HG03432 (cell line): ENCODE results near the gene GNL3.

Experiments used
- ATAC-seq: cut with Tn5 transposase; IDR thresholded peaks from one replicate; pipeline ENCODE4 v1.9.1; 2021; ENCODE audit warnings: mild to moderate bottlenecking, moderate library complexity; ENCODE audit not compliant: unreplicated experiment

The GNL3 gene

DNA sequence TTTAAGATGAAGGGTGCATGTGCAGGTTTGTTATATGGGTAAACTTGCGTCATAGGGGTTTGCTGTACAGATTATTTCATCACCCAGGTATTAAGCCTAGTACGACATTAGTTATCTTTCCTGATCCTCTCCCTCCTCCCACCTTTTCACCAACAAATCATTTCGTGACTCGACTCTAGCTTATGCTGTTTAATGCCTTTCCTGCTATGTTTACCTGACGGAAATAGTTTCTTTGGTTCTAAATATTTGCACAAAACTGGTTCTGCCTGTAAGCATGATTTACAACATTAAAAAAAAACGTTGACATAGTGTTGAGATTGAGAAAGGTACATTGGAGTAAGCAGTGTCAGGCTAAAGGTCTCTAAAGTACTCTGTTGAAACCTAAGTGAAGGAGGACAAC is 2.4 kb downstream of the GNL3 start:
- ATAC-seq, result no peak

GRCh38 chr3:52689151-52689550 is 3.3 kb downstream of the GNL3 start:
- ATAC-seq, result no peak

DNA sequence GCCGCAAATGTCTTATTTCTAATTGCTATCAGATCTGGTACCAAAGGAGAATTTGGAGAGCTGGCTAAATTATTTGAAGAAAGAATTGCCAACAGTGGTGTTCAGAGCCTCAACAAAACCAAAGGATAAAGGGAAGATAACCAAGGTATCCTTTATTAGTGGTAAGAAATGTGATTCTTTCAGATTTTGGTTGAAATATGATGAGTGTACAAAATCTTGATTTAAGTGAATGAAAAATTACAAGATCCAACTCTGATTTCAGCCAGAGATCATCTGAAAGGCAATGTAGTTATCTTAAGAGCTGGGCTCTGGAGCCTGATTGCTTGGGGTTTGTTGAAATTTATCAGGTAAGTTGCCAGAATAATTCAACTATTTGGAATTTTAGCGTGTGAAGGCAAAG is 4.7 kb downstream of the GNL3 start:
- no peak for ATAC-seq

- ATAC-seq, result no peak
Observed at GRCh38 chr3:52693071-52693470, 7.2 kb downstream of the GNL3 start.

DNA sequence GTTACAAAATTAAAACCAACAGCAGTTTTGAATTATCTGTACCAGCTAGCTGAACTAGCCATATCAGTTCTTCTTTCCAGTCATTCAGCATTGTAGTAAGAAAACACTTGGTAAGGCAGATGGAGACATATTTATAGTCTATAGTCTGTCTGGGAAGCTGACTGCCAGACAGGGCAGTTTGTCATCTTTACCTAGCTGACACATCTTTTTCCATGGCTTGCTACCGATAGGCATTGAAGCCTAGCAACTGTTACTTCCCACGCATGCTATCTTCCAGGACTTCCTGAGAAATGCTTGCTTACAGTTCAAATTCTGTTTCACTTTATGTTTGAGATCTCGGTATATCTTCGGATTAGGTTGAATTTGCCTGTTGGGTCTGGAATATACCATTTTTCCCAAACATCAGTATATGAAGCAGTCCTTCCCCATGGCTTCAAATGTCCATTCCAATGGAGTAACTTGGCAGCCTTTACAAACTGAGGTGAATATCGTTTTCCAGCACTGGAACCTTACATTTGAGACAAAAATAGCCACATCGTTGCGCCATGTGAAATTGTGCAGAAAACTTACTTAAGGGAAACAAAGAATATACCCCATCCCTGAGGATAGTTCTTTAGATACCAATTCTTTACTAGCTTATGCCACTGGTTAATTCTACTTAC is 8.8 kb downstream of the GNL3 start:
- ATAC-seq, result no peak

GRCh38 chr3:52695798-52696671 is 10.2 kb downstream of the GNL3 start:
- no peak for ATAC-seq

DNA sequence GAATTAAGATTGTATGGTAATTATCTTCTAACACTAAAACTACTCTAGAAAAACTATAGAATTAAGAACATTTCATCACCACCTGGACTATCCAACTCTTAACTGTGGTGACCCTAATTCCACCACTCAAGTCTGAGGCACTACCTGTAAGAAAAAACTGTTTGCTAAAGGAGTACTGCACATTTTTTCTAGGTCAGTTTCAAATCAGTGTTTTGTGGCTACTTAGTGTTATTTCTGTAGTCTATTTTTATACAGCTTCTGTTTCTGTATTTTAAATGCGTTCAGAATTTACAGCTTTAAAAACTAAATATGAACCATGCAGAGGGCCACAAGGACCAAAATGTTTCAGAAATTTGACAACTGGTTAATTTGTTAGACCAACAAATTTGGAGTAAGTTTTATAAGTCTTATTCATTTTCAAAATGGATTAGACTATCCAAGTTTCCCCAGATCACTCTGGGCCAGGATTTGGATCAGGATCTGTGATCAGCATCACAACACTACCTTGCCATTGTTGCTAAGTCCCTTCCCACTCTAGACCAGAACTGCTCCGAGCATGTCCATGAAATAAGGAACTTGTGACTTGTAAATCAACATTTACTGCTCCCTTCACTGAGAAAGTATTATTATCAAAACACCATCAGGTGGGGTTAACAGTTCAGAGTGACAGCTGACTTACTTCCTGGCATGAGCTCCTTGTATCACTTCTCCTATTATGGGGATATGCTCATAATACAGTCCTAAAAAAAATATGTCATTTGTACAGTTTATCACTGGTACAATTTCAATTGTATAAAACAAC is 11.2 kb downstream of the GNL3 start:
- no peak for ATAC-seq

DNA sequence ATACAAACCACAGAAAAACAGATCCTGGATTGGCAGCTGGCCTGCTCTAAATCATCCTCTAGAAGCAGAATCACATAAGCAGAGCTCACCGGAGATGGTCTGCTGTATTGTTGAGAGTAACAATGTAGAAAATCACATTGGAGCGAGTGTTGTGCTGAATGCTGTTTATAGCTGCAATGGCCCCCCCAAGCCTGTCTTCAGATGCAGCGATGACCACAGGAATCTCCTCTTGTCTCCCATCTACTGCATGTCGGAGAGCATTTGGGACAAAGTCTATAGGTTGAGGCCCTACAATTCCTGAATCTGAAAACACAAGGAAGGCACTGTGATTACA is 11.8 kb downstream of the GNL3 start:
- no peak for ATAC-seq

DNA sequence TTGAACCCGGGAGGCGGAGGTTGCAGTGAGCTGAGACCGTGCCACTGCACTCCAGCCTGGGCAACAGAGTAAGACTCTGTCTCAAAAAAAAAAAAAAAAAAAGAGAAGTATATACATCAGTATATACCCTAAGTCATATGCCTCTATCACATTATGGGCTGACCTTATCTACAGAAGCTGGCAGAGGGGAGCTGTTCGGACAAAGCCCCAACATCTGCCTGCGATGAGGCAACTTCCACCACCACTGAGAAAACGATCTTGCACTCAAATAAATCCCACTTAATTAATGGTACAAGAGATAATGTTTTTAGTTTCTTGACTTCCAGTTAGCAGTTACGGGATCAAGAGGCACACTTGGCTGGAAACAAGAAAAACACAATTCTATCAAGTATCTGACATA is 17.5 kb downstream of the GNL3 start:
- ATAC-seq, result no peak

GRCh38 chr3:52704611-52705437 is 19.0 kb downstream of the GNL3 start:
- peak; percentile 1 for ATAC-seq

GRCh38 chr3:52705438-52705687 is 19.5 kb downstream of the GNL3 start:
- ATAC-seq, result no peak

DNA sequence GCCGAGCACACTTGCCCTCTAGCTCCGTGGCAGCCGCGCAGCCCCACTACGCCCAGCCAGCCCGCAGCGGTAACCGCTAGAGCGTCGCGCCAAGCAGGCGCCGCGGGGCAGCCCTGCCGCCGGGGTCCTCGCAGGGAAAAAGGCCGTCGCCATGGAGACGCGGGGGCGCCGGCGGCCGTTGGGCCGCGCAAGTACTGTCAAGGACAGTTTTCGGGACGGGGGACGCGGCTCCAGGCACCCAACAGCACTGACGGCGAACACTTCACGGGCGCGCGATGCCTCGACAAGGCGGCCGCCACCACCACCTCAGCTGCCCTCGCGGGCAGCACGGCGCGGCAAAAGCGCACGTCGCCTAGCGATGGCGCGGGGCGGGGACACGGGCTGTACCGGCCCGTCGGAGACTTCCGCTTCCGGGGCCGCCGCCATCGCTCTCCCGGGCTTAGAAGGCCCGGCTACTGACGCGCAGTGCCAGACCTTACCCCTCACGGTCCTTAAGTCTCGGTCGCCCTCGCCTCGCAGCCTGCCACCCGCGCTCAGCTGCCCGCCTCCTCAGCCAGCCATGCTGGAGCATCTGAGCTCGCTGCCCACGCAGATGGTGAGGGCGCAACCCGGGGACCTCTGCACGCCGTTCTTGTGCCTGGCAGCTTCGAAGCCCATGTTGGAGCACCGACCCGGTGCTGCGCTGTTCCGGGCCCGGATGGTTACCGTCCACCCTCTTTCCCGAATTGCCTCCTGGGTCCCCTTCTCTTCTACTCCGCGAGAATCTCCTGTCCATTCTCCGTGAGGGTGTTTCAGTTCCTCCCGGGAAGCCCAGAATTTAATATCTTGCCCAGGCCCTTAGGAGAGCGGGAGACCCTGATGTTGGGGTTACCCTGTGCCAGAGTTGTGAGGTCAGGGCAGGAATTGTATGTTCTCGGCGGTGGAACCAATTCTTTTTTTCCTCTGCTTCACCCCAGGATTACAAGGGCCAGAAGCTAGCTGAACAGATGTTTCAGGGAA is 20.2 kb downstream of the GNL3 start, which contains the start of the genes GLT8D1 and SPCS1:
GLT8D1 (minus strand) TSS at position 104 of the 999 bp plus-strand sequence. CDS start 5,331 bp downstream, outside the sequence.
SPCS1 (plus strand) TSS at position 419 of the 999 bp plus-strand sequence; CDS start at position 560, 141 bp downstream.
- peak; percentile 88 for ATAC-seq

GRCh38 chr3:52707585-52707984 is 21.8 kb downstream of the GNL3 start:
- ATAC-seq, result no peak

GRCh38 chr3:52710512-52710911 is 24.7 kb downstream of the GNL3 start:
- no peak for ATAC-seq

DNA sequence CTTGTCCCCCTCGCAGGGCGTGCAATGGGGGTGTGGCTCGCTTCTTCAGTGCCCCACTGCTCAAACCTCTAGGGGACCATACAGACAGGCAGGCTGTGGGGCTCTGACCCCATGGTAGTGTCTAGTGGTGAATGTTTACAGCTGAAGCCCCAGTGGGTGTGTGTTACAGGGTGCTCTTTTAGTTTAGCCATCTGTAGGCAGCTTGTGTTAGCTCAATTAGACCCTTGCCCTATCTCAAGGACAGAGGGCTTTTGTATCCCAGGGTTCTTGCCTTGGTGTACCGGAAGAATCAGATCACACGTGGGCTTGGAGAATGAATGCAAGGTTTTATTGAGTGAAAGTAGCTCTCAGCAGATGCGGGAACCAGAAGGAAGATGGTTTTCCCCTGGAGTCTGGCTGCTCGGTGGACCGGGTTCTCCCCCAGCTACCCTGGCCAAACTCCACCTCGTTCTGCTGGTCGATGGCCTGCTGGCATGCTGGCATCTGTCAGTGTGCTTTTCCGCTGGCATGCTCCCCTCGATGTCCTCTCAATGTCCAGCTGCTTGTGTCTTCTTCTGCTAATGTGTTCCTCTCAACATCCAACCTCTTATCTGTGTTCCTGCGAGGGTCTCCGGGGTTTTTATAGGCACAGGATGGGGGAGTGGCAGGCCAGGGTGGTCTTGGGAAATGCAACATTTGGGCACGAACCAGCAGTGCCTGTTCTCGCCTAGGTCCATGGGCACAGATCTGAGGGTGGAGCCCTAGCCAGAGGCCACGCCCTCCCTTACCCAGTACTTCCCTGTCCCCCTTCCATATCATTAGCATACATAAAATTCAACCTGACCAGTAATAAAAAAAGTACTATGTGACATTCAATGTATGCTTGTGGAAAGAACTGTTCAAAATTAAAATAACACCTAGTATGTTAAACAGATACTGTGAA is 26.7 kb downstream of the GNL3 start:
- ATAC-seq, result no peak

- ATAC-seq, result no peak
Observed at GRCh38 chr3:52714335-52715302, 28.8 kb downstream of the GNL3 start.

DNA sequence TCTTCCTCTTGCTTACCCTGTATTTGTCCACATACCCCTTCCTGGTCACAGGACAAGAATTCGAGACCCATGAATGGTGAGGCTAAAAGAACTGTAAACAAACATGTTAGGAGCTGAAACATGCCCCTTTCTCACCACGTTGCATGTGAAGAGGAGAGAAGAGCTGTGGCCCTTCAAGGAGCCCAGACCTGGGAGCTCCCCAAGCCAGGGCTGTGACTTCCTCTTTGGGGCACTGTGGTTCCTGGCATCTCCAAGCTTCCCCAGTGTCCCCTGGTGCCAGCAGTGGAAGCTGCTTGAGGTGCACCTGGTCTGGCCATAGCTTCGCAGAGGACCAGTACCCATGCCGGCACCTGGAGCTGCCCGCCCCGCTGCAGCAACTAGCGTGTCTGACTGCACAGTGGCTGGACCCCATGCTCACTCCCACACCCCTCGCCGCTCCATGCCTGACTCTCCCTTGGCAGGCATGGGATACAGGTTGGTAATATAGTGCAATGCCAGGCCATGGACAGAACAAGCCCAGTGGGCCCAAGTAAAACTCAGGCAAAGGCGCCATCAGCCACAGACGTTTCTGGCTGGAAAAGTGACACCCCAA is 30.0 kb downstream of the GNL3 start:
- no peak for ATAC-seq
